HG02938 (cell line): ENCODE data around the gene MAN1B1.

Source experiments
- ATAC-seq: cut with Tn5 transposase; IDR thresholded peaks from one replicate; pipeline ENCODE4 v1.9.1; 2021; ENCODE audit warnings: mild to moderate bottlenecking, moderate library complexity; ENCODE audit not compliant: unreplicated experiment

MAN1B1 gene

DNA sequence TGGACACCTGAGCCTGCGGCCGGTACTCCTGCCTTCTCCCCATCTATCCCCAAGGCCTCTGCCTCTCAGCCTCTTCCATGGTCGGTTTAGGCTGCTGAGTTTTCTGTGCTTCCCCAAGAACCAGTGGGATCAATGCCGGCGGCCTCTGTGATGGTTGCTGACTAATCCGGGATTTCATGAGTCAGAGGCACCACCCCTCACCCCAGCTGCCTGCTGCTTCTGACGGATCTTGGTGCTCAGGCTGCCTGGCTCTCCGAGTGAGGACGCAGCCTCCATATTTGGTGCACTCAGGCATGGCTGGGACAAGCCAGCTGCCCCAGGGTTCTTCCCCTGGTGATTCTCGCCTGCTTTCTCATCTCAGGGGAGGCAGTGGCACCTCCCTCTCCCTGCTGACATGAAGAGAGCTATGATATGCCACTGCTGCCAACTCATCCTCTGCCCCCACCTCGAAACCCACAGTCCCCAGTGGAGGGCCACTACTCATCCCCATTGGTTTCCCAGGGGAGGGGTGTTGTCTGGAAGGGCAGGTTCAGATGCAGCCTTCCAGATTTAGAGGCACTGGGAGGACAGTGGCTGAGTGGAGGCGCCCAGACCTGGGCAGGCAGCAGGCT is 3.3 kb upstream of the MAN1B1 start:
- ATAC-seq, result no peak

DNA sequence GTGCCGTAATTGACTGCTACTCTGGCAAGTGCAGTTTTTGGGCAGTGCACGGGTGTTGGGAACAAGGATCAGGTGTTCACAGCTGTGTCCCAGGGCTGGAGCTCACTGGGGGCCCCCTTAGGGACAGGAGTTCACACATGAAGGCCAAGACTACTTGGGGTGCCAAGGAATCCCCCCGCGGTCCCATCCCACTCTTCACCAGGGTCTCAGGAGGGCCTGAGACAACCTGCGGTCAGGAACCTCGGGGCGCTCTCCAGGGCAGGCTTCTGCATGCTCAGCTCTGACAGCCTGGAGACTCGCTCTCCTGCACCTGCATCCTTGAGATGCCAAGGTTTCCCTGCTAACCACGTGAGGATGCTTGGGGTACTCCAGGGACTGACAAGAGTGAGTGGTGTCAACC is 2.3 kb upstream of the MAN1B1 start:
- ATAC-seq, result no peak

DNA sequence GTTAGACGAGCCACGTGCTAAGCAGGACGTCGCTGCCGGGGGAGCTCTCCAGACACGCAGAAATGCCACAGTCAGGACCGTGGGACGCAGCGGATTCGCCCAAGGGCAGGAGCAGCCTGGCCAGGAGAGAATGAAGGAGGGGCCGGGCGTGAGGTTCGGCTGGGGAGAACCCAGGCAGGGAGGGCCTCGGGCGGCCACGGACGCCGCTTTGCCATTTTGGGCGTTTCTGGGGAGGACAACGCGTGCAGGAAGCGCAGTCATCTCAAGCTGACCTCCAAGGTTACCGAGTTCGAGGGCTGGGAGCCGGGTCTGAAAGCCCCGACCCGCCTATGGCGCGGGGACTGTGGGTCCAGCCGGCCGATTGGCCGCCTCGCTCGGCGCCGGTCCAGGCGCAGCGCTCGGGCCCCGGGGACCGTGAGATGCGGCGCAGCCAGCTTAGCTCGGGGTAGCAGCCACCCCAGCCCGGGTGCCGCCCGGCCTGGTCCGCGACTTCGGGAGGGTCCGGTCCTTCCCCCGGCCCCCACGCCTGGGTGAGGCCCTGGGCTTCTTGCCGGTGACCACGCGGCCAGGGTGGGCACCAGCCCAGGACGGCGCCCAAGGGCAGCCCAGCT is 760 bp upstream of the MAN1B1 start:
- peak; percentile 4 for ATAC-seq

DNA sequence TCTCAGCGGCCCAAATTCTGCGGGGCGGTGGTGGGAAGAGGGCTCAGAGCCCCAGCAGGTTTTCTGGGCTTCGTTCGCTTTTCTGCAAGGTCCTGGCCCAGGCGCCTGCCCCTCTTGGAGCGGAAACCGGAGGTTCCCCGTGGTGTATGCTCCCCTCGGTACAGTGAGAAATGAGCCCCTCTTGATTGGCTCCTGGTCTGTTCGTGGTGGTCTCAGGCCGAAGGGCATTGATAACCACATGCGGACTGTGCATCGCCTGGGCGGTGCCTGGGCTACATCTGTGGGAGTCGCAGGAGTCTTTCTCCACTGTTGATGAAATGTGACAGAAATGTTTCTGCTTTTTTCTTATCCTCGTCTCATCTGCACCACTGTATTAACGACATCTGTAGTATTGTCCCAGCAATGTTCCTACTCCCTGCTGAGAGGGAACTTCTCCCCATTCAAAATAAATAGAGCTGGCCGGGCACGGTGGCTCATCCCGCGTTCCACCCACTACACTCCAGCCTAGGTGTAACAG is 682 bp downstream of the MAN1B1 start:
- peak; percentile 0 for ATAC-seq

DNA sequence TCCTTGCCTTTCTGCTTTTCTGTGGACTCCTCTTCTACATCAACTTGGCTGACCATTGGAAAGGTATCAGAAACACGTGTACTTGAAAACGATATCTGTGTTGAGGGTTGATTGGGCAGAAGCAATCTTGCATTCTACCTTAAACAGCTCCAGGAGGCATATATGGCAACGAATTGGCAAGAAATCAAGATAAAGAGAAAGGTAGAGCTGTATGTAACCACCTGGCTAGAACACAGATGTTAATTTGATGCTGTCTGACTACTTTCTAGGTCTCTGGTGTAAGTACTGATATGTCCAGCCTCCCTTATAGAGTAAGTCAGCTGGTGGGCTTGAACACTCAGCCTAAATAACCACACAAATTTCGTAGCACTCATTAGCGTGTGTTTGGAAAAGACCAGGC is 1.3 kb downstream of the MAN1B1 start:
- ATAC-seq, result no peak

DNA sequence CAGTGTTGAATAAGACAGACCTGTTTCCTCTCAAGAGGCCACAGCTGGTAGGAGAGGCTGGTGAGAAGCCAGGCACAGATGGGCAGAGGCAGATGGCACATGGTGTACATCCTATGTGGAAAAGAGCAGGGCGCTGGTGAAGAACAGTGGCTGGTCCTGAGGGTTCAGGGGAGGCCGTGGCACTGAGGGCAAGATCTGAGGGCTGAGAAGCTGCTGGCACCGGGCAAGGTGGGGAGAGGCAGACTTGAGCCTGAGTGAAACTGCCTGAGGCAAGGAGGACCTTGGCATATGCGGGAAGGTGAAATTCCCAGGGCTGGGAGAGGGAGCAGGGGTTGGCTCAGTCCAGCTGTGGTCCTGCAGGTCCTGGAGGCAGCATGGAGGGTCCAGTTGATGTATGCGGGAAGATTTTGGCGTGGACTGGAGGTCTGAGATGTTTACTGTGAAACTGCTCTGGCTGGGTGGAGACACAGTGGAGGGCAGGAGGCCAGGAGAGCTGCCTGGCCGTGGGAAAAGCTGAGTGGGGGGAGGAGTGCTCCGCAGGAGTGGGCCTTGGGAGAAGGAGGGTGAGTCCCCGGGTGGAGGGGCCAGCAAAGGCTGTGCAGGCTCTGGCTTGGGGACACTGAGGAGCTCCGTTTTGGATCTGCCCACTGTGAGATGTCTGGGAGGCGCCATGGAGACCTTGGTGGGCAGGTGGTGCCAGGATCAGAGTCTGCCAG is 2.6 kb downstream of the MAN1B1 start:
- no peak for ATAC-seq

DNA sequence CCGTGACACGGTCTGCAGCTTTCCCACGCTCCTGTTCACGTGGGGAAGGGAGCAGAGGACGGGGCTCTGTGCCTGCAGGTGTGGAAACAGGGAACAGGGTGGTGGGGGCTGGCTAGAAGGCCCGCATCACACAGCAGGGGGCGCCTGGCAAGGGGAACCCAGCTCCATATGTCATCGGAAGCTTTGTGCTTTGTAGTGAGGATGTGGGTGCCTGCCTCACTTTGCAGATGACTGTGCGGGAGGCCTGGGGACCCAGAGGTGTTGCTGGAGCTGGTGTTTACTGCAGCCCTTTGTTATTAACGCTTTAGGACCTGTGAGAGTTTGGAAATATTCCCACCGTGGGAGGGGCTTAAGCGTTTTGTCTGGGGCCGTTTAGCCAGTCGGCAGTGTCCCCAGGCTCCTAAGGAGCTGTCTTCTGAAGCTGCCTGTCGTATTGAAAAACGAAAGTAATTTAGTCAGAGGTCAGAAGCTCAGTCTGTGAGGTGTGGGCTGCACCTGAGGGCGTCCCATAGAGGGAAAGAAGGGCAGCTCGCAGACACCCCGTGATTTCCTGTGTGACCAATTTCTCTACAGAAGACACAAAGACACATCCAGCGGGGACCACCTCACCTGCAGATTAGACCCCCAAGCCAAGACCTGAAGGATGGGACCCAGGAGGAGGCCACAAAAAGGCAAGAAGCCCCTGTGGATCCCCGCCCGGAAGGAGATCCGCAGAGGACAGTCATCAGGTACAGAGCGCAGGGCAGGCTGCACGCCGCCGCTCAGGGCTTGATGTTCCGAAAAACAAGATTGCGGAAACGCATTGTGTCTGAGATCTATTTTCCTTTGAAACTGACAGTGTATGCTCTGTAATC is 9.1 kb downstream of the MAN1B1 start:
- ATAC-seq, result peak; percentile 88

DNA sequence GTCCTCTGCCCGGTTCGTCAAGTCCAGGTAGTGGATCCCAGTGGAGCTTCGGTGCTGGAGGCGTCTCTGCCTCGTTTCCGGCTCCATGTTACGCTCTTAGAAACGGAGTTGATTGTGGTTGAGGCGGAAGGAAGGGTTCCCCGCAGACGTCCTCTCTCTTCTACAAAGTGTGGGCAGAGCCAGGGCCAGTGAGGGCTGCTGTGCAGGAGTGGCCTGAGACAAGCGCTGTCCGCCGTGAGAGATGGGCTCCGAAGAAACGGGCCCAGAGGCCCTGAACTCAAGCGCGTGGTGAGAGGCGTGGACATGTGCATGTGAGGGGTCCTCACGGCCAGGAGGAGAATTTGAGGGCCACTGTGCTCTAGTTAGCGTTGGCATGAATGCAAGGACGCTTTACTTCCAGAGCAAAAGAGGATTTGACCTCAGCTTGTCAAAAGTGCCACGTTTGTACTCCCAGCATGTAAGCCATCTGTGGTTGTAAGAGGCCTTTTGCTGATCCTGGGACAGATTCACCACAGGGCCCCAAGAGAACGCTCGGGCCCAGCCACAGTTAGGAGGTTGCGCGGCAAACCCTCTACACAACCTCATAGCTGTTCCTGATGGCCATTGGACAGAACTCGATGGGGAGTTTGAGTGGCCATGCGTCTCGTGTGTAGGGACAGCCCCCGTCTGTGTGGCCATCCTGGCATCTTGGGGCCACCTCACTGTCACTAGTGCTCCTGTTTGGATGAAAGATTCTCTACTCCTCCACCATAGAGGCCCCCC is 10.2 kb downstream of the MAN1B1 start:
- ATAC-seq, result no peak

DNA sequence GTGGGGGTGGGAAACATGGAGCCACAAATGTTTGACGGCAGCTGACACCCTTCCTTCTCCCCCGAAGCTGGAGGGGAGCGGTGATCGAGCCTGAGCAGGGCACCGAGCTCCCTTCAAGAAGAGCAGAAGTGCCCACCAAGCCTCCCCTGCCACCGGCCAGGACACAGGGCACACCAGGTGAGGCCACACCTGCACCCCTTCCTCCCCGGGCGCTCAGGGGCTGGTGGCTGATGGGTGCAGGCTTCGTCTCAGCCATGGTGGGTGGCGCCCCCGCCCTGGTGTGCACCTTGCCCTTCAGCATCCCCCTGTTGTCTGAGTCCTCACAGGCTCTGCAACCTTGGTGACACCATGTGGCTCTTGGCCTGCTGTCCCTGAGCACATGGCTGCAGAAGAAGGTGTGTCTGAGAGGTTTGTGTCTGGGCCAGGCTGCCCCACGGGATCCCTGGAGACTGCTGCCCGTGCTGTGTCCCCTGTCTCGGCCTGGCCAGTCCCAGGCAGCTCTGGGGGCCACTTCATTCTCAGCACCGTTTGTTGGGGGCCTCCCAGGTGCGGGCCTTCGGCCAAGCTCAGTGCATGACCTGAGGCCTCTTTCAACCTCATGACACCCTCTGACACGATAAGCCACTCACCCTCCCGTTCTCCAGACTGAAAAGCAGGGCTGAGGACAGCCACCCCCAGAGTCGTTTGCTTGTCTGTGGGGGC is 11.1 kb downstream of the MAN1B1 start:
- no peak for ATAC-seq

DNA sequence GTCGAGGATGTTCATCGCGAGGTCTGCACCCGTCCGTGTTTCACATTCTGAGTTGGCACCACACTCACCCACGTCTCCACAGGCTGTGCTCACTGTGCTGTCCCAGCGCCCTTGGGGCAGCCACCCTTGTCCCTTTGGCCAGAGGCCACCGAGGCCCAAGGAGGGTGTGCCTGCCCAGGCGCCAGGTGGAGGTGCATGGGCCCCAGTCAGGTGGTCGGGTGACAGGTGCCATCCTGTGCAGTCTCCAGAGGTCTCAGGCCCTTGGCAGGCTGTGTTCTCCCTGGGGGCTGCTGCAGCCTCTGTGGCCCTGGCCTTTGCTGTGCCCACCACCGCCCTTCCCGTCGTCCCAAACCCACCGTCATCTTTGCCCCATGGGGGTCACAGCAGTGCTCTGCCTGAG is 12.4 kb downstream of the MAN1B1 start:
- no peak for ATAC-seq

DNA sequence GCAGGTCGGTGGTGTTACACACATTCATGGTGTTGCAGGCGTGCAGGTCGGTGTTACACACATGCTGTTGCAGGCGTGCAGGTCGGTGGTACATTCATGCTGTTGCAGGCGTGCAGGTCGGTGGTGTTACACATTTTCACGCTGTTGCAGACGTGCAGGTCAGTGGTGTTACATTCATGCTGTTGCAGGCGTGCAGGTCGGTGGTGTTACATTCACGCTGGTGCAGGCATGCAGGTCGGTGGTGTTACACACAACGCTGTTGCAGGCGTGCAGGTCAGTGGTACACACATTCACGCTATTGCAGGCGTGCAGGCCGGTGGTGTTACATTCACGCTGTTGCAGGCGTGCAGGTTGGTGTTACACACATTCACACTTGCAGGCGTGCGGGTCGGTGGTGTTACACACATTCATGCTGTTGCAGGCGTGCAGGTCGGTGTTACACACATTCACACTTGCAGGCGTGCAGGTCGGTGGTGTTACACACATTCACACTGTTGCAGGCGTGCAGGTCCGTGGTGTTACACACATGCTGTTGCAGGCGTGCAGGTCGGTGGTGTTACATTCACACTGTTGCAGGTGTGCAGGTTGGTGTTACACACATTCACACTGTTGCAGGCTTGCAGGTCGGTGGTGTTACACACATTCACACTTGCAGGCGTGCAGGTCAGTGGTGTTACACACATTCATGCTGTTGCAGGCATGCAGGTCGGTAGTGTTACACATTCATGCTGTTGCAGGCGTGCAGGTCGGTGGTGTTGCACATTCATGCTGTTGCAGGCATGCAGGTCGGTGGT is 16.6 kb downstream of the MAN1B1 start:
- no peak for ATAC-seq

DNA sequence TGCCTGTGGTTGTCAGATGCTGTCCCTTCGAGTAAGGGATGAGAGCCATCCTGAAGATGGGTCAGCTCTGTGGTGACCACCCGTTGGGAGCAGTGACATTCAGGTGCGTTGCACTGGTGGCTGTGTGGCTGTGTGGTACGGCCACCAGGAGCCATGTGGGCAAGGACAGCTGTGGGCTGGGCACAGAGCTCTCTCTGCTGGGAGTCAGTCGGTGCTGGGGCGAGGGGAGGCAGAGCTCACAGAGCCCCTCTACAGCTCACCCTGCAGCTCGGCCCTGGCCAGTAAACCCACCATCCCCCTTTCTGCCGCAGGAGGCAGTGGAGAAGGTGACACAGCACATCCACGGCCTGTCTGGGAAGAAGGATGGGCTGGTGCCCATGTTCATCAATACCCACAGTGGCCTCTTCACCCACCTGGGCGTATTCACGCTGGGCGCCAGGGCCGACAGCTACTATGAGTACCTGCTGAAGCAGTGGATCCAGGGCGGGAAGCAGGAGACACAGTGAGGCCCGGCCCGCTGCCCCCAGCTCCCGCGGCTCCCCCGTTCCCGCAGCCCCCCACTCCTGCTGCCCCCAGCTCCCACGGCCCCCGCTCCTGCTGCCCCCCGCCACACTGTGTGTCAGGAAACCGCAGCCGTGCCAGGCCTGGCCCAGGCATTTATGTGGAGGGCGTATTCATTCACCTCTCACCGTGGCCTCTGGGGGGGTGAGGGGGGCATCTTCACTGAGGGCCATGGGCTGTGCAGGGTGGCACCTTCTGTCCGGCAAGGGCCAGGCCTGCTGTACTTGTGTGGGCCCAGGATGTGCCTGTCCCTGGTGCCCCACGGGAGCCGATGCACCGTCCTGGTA is 19.3 kb downstream of the MAN1B1 start:
- ATAC-seq, result no peak

DNA sequence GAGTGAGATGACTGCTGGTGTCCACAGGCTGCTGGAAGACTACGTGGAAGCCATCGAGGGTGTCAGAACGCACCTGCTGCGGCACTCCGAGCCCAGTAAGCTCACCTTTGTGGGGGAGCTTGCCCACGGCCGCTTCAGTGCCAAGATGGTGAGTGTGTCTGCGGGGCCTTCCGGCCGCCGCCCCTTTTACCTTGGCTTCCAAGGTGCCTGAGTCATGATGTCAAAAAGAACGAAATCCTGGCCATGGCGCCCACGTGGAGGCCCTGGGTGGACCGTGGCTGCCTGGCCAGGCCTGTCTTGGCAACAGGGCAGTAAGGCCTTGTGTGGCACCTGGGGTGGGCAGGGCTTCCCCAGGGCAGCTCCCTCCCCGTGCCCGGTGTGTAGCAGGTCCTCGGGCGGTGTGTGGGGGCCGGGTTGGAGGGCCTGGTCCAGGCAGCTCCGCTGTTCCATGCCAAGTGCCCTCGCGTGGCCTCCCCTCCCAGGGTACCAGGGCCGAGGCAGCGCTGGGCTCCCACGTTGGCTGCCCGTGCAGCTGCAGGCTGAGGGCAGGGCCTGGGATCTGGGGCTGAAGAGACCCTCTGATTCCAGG is 20.0 kb downstream of the MAN1B1 start:
- no peak for ATAC-seq

DNA sequence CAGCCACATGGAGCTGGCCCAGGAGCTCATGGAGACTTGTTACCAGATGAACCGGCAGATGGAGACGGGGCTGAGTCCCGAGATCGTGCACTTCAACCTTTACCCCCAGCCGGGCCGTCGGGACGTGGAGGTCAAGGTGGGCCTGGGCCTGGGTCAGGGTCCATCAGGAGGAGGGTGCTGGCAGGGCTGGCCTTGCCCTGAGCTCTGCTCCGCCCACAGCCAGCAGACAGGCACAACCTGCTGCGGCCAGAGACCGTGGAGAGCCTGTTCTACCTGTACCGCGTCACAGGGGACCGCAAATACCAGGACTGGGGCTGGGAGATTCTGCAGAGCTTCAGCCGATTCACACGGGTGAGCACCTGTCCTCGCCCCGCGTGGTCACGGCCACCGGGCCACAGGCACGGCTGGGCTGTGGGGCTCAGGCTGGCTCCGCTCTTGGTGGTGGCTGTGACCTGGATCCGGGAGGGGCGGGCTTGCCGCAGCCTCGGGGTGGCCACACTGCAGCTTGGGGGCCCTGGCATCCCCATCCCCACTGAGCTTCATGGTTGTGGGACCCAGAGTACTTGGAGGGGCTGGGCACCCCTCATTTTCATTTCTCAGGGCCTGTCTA is 20.6 kb downstream of the MAN1B1 start:
- no peak for ATAC-seq

DNA sequence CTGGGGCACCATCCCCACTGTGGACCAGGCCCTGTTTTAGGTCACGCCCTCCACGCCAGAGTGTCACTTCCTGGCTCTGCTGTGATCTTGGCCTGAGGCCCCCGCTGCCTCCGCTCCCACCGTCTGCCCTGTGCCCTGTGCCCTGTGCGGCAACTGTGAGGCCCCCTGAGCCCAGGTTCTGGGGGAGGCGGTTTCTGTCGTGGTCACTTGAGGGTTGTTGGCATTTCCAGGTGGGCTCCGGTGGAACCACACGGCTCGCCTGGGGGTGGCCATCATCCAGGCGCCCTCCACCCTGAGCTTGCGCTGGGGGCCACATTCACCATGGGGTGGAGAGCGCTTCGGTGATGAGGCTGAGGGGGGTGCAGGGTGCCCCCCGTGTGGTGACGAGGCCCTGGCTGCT is 21.2 kb downstream of the MAN1B1 start:
- no peak for ATAC-seq

DNA sequence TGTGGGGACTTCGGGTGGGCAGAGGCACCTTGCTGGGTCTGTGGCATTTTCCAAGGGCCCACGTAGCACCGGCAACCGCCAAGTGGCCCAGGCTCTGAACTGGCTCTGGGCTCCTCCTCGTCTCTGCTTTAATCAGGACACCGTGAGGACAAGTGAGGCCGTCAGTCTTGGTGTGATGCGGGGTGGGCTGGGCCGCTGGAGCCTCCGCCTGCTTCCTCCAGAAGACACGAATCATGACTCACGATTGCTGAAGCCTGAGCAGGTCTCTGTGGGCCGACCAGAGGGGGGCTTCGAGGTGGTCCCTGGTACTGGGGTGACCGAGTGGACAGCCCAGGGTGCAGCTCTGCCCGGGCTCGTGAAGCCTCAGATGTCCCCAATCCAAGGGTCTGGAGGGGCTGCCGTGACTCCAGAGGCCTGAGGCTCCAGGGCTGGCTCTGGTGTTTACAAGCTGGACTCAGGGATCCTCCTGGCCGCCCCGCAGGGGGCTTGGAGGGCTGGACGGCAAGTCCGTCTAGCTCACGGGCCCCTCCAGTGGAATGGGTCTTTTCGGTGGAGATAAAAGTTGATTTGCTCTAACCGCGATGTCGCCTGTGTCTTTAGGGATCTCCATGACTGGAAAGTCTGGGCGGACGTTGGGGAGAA is 21.9 kb downstream of the MAN1B1 start:
- no peak for ATAC-seq
